BLaER1 (cell line): ENCODE measurements around the gene CD276.

Experiments
- H3K27ac ChIP-seq: shearing (Covaris generic); formaldehyde crosslinking; 2 replicates; pipeline ENCODE4 v1.8.1; 2022
- H3K27me3 ChIP-seq: shearing (Covaris generic); formaldehyde crosslinking; 2 replicates; pipeline ENCODE4 v1.8.1; 2022
- H3K36me3 ChIP-seq: shearing (Covaris generic); formaldehyde crosslinking; 2 replicates; pipeline ENCODE4 v1.8.1; 2022
- H3K4me1 ChIP-seq: shearing (Covaris generic); formaldehyde crosslinking; 2 replicates; pipeline ENCODE4 v1.8.1; 2022
- H3K4me2 ChIP-seq: shearing (Covaris generic); formaldehyde crosslinking; 2 replicates; pipeline ENCODE4 v1.8.1; 2022
- H3K4me3 ChIP-seq: shearing (Covaris generic); formaldehyde crosslinking; 2 replicates; pipeline ENCODE4 v1.8.1; 2022
- H3K9ac ChIP-seq: shearing (Covaris generic); formaldehyde crosslinking; 2 replicates; pipeline ENCODE4 v1.8.1; 2022
- H3K9me3 ChIP-seq: shearing (Covaris generic); formaldehyde crosslinking; 2 replicates; pipeline ENCODE4 v1.8.1; 2022
- H4K20me1 ChIP-seq: shearing (Covaris generic); formaldehyde crosslinking; 2 replicates; pipeline ENCODE4 v1.8.1; 2022
- Cebpa-rat ChIP-seq: shearing (Covaris generic); IDR thresholded peaks from 2 replicates; pipeline ENCODE4 v1.8.1; 2022

CD276 gene

DNA sequence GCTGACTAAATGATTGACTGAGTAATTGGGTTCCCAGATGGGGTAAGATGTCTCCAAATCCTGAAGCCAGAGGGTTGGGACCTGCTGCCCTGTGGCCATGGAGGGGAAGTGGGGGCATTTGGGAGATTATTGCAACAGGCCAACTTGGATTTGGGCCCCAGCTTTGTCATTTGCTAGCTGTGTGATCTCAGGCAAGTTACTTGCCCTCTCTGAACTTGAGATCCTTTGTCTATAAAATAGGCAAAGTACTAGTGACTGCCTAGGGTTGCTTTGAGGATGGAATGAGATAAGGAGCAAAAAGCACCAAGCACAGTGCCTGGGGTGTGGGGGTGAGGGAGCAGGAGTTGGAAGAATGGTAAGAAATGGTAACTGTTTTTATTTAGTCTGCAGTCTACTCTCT lies 73.4 kb downstream of the CD276 start:
- no peak for TF ChIP-seq Cebpa-rat

DNA sequence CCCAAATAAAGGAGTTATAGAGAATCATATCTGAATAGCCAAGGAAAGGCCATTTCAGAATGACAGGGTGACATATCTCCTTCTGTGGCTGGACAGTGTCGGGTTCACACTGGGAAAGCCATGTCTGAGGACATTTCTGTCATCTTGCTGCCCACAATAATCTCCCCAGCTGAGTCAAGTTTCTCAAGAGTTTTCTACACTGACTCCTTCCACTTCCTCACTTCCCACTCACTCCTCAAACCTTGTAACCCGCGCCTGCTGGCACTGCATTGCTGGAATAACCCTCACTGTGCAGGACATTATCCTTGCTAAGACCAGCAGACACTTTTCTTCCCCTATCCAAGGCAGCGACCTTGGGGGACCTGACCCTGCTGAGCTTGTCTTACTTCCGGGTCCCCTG lies 74.3 kb downstream of the CD276 start:
- TF ChIP-seq Cebpa-rat = no peak
- Histone ChIP-seq H3K27me3 (peaks cover 27% of the 10 kb centered on the region), H3K4me1 (no peaks in the 10 kb centered on the region), H3K9me3 (no peaks in the 10 kb centered on the region), H3K4me2 (no peak overlapping the region), H3K9ac (no peak overlapping the region), H3K36me3 (no peaks in the 10 kb centered on the region), H4K20me1 (peaks cover 8% of the 10 kb centered on the region; the same call in 1 of the 2 replicates), H3K27ac (no peak overlapping the region), H3K4me3 (no peak overlapping the region)

More for the DNA sequence above, 73.4 kb downstream of the CD276 start:
- no peak overlapping the region for H3K27ac ChIP-seq
- H3K4me2 ChIP-seq = no peak overlapping the region
- H3K4me1 ChIP-seq = peaks cover under 1% of the 10 kb centered on the region
- H3K9me3 ChIP-seq = no peaks in the 10 kb centered on the region
- H4K20me1 ChIP-seq = peaks cover 13% of the 10 kb centered on the region
- no peak overlapping the region for H3K9ac ChIP-seq
- no peak overlapping the region for H3K4me3 ChIP-seq
- peaks cover 36% of the 10 kb centered on the region for H3K27me3 ChIP-seq
- H3K36me3 ChIP-seq = no peaks in the 10 kb centered on the region

- H4K20me1 ChIP-seq = no peaks in the 10 kb centered on the region
- H3K4me1 ChIP-seq = peaks cover 5% of the 10 kb centered on the region; the same call in 1 of the 2 replicates
- H3K27ac ChIP-seq = no peak overlapping the region
- H3K9ac ChIP-seq = no peak overlapping the region
- H3K4me2 ChIP-seq = no peak overlapping the region
- no peak for TF ChIP-seq Cebpa-rat
- peaks cover 7% of the 10 kb centered on the region for H3K27me3 ChIP-seq
- no peak overlapping the region for H3K4me3 ChIP-seq
- no peaks in the 10 kb centered on the region for H3K9me3 ChIP-seq
- no peaks in the 10 kb centered on the region for H3K36me3 ChIP-seq
Measured at GRCh38 chr15:73760330-73761329, 76.4 kb downstream of the CD276 start.

DNA sequence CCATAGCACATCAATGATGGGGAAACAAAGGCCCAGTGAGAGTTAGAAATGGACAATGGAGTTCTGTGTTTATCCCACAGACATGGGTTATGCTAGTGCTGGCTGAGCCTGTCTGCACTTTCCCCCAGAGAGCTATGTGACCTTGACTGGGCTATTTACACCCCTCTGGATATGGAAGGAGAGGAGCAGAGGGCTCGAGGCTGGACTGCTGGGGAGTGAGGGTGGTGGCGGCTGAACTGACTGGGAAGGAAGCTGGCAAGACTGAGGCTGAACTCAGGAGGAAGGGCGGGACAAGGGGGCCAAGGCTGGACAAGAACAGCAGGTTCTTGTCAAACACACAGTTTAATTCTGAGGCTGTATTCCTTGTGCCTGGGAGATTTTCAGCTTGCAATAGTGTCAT lies 79.7 kb downstream of the CD276 start:
- H4K20me1 ChIP-seq = no peaks in the 10 kb centered on the region
- no peaks in the 10 kb centered on the region for H3K27me3 ChIP-seq
- H3K36me3 ChIP-seq = no peaks in the 10 kb centered on the region
- no peaks in the 10 kb centered on the region for H3K9me3 ChIP-seq
- H3K4me3 ChIP-seq = no peak overlapping the region
- H3K27ac ChIP-seq = no peak overlapping the region
- H3K9ac ChIP-seq = no peak overlapping the region
- H3K4me1 ChIP-seq = peaks cover 19% of the 10 kb centered on the region
- TF ChIP-seq Cebpa-rat = no peak
- no peak overlapping the region for H3K4me2 ChIP-seq
